ENCODE results near the gene ACSL6.

- TF ChIP-seq CTCF (conservative IDR thresholded peaks at IDR 0.05; ENCODE audit: low read length): no peak
- TF ChIP-seq EZH2phosphoT487 (IDR thresholded peaks at IDR 0.05; ENCODE audit: borderline replicate concordance): no peak
Observed at GRCh38 chr5:132019857-132020555, 8.5 kb upstream of the ACSL6 start.

Measured in Loucy (cell line).